Astrocyte (in vitro differentiated cells and primary cell): Measurements from ENCODE around the gene JOSD1. TPM values are rescaled to one million over a fixed set of nuclear protein-coding genes. Genes with fewer than 3 reads are reported as not detected.

Experiments
- DNase-seq: peaks from one replicate; pipeline ENCODE4 v3.0.0-alpha.2; 2010; ENCODE audit warnings: low read depth
- FAIRE-seq: peaks from 2 replicates; lab custom pipeline; 2011; peaks lifted over from hg19 to GRCh38; lab: Jason Lieb, UNC
- H2AFZ ChIP-seq: 2 replicates; pipeline ENCODE4 v1.6.0; 2012; ENCODE audit warnings: low read depth, low read length, inconsistent platforms
- H3K27ac ChIP-seq: 2 replicates; pipeline ENCODE4 v1.5.1; 2011; ENCODE audit warnings: low read depth, low read length, inconsistent platforms
- H3K27me3 ChIP-seq: 2 replicates; pipeline ENCODE4 v1.6.0; 2011; ENCODE audit warnings: low read length, inconsistent platforms; ENCODE audit not compliant: insufficient read depth
- H3K36me3 ChIP-seq: 2 replicates; pipeline ENCODE4 v1.5.1; 2011; ENCODE audit warnings: low read length, inconsistent platforms; ENCODE audit not compliant: insufficient read depth
- H3K4me1 ChIP-seq: 2 replicates; pipeline ENCODE4 v1.5.1; 2011; ENCODE audit warnings: low read length, inconsistent platforms; ENCODE audit not compliant: insufficient read depth
- H3K4me2 ChIP-seq: 2 replicates; pipeline ENCODE4 v1.6.0; 2012; ENCODE audit warnings: low read length, inconsistent platforms
- H3K4me3 ChIP-seq: 2 replicates; pipeline ENCODE4 v1.5.1; 2011; ENCODE audit warnings: low read depth, mild to moderate bottlenecking, low read length, inconsistent platforms; ENCODE audit not compliant: insufficient read depth
- H3K79me2 ChIP-seq: 2 replicates; pipeline ENCODE4 v1.6.0; 2012; ENCODE audit warnings: mild to moderate bottlenecking, low read length, inconsistent platforms; ENCODE audit not compliant: insufficient read depth
- H3K9ac ChIP-seq: 2 replicates; pipeline ENCODE4 v1.6.0; 2012; ENCODE audit warnings: mild to moderate bottlenecking, low read length, inconsistent platforms
- H3K9me3 ChIP-seq: 2 replicates; pipeline ENCODE4 v1.5.1; 2012; ENCODE audit warnings: low read depth, mild to moderate bottlenecking, low read length, inconsistent platforms; ENCODE audit not compliant: insufficient read depth
- H4K20me1 ChIP-seq: 2 replicates; pipeline ENCODE4 v1.6.0; 2012; ENCODE audit warnings: low read length, inconsistent platforms; ENCODE audit not compliant: insufficient read depth
- H3K27ac Mint-ChIP-seq: one replicate; pipeline ENCODE4 v1.8.0; 2021; ENCODE audit warnings: mild to moderate bottlenecking, mixed read lengths; ENCODE audit not compliant: unreplicated experiment
- H3K27me3 Mint-ChIP-seq: one replicate; pipeline ENCODE4 v1.8.0; 2021; ENCODE audit warnings: low read depth, mixed read lengths; ENCODE audit not compliant: unreplicated experiment
- H3K36me3 Mint-ChIP-seq: one replicate; pipeline ENCODE4 v1.8.0; 2021; ENCODE audit warnings: low read depth, mixed read lengths; ENCODE audit not compliant: unreplicated experiment
- H3K4me1 Mint-ChIP-seq: one replicate; pipeline ENCODE4 v1.8.0; 2021; ENCODE audit warnings: low read depth, mixed read lengths; ENCODE audit not compliant: unreplicated experiment
- H3K4me3 Mint-ChIP-seq: one replicate; pipeline ENCODE4 v1.8.0; 2021; ENCODE audit warnings: mild to moderate bottlenecking, moderate library complexity, mixed read lengths; ENCODE audit not compliant: unreplicated experiment
- H3K9me3 Mint-ChIP-seq: one replicate; pipeline ENCODE4 v1.8.0; 2021; ENCODE audit warnings: mild to moderate bottlenecking, mixed read lengths; ENCODE audit not compliant: unreplicated experiment
- EZH2 ChIP-seq: IDR thresholded peaks from 2 replicates; pipeline ENCODE4 v1.6.1; 2012; ENCODE audit warnings: mild to moderate bottlenecking, low read length, inconsistent platforms; ENCODE audit not compliant: insufficient read depth
- total RNA-seq: library from RNA; stranded (reverse); gene quantifications from 2 replicates; pipeline ENCODE4 v1.2.1, GENCODE V29; 2021
- TF ChIP-seq, protein P1 (sequence below): IDR thresholded peaks from 2 replicates; pipeline ENCODE4 v1.5.1; 2011; ENCODE audit warnings: low read depth, mild to moderate bottlenecking, inconsistent platforms, low read length, moderate library complexity; ENCODE audit not compliant: insufficient read depth

Gene JOSD1
- total RNA-seq, 1 donor from 2014 or later = 45.6 TPM

DNA sequence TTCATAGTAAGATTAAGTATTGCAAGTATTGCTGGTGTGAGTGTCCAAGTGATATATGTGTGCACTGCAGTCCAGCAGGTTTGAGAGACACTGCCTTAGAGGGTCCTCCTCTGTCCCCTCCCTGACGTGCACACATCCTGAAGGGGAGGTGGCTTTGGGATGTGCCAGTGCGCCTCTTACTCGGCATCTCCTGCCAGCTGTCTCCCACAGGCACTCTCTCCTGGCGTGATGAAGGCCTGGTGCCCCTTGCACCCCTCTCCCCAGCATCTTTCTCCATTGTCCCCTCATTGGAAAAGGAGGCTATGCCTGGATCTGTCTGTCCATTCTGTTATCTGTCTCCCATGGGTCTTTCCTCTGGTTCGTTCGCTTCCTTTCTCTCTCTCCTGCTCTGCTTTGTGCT, 29.2 kb upstream of the JOSD1 start:
- no peak overlapping the region for H3K27ac ChIP-seq
- no peak overlapping the region for H3K4me2 ChIP-seq
- H3K27me3 ChIP-seq = no peaks in the 10 kb centered on the region
- H3K4me1 Mint-ChIP-seq = no peaks in the 10 kb centered on the region
- H3K9ac ChIP-seq = no peak overlapping the region
- H3K9me3 Mint-ChIP-seq = no peaks in the 10 kb centered on the region
- no peak for TF ChIP-seq EZH2
- TF ChIP-seq, protein P1, sequence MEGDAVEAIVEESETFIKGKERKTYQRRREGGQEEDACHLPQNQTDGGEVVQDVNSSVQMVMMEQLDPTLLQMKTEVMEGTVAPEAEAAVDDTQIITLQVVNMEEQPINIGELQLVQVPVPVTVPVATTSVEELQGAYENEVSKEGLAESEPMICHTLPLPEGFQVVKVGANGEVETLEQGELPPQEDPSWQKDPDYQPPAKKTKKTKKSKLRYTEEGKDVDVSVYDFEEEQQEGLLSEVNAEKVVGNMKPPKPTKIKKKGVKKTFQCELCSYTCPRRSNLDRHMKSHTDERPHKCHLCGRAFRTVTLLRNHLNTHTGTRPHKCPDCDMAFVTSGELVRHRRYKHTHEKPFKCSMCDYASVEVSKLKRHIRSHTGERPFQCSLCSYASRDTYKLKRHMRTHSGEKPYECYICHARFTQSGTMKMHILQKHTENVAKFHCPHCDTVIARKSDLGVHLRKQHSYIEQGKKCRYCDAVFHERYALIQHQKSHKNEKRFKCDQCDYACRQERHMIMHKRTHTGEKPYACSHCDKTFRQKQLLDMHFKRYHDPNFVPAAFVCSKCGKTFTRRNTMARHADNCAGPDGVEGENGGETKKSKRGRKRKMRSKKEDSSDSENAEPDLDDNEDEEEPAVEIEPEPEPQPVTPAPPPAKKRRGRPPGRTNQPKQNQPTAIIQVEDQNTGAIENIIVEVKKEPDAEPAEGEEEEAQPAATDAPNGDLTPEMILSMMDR = no peak
- no peak overlapping the region for H3K27ac Mint-ChIP-seq
- DNase-seq (no peak), FAIRE-seq (no peak)
- no peaks in the 10 kb centered on the region for H3K79me2 ChIP-seq
- H3K36me3 ChIP-seq = peaks cover 30% of the 10 kb centered on the region
- no peak overlapping the region for H2AFZ ChIP-seq
- peaks cover 30% of the 10 kb centered on the region for H4K20me1 ChIP-seq
- no peak overlapping the region for H3K4me3 Mint-ChIP-seq
- H3K4me1 ChIP-seq = no peaks in the 10 kb centered on the region
- H3K27me3 Mint-ChIP-seq = no peaks in the 10 kb centered on the region
- H3K4me3 ChIP-seq = no peak overlapping the region
- H3K36me3 Mint-ChIP-seq = peaks cover 30% of the 10 kb centered on the region
- no peaks in the 10 kb centered on the region for H3K9me3 ChIP-seq

DNA sequence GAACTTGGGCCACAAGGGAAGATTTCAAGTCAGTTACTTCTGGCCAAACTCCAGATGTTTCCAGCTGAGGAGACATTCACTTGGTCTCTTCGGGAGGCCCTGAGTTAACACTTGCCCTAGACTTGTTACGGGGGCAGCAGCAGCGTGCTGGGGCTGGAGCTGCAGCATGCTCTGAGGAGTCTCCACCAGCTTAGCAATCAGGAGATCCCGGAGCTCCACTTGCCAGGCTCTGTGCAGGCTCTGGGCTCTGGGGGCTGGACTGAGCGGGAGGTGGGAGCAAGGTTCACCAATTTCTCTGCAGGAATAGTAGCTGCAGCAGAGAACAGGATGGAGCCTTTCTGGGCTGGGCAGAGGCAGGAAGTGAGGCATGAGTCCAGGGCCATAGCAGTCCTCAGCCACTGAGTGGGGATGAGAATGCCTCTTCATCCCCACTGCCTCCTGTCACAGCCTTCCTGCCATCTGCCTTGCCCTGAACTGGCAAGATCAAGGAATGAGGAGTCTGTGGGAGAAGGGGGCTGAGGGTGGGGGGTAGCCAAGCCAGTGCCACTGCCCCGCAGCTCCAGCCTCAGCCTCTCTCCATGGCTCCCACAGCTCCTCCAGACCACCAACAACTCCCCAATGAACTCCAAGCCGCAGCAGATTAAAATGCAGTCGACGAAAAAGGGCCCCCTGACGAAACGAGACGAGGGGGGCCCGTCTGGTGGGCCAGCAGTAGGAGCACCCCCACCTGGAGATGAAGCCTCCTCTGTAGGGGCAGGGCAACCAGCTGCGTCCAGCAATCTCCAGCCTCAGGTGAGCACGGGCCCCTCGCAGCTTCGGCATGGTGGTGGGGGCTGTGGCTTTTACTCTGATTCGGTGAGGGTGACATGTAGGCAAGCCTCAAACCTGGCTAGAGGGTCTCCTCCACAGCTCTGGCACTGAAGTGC, 28.4 kb upstream of the JOSD1 start:
- no peaks in the 10 kb centered on the region for H3K4me1 Mint-ChIP-seq
- Histone ChIP-seq H2AFZ (no peak overlapping the region), H3K4me2 (no peak overlapping the region), H3K36me3 (peaks cover 38% of the 10 kb centered on the region), H3K27me3 (no peaks in the 10 kb centered on the region), H3K27ac (no peak overlapping the region), H4K20me1 (peaks cover 35% of the 10 kb centered on the region), H3K79me2 (no peaks in the 10 kb centered on the region), H3K9me3 (no peaks in the 10 kb centered on the region), H3K4me1 (no peaks in the 10 kb centered on the region), H3K9ac (no peak overlapping the region), H3K4me3 (no peak overlapping the region)
- H3K4me3 Mint-ChIP-seq = no peak overlapping the region
- H3K27me3 Mint-ChIP-seq = no peaks in the 10 kb centered on the region
- no peak for FAIRE-seq
- H3K9me3 Mint-ChIP-seq = no peaks in the 10 kb centered on the region
- peaks cover 38% of the 10 kb centered on the region for H3K36me3 Mint-ChIP-seq
- TF ChIP-seq EZH2 = no peak
- TF ChIP-seq, protein P1 = no peak
- DNase-seq = no peak
- H3K27ac Mint-ChIP-seq = no peak overlapping the region
